ENCODE results near the gene KIRREL3.
A peak's percentile ranks its signal among the peaks of the same experiment; 100 is the strongest.

Gene KIRREL3

GRCh38 chr11:126594921-126595367 lies 405.6 kb downstream of the KIRREL3 start:
- Histone ChIP-seq H3K9ac (ENCODE audit: insufficient read length, low read depth) (no peak overlapping the region), H3K9me3 (ENCODE audit: insufficient read depth, low read length) (peaks cover 6% of the 10 kb centered on the region; the same call in 1 of the 2 replicates), H3K36me3 (ENCODE audit: insufficient read depth, insufficient read length, low read length) (no peaks in the 10 kb centered on the region), H3K4me3 (ENCODE audit: insufficient read length, low read depth) (no peak overlapping the region), H3K27me3 (ENCODE audit: insufficient read depth, insufficient read length) (no peaks in the 10 kb centered on the region), H3K4me1 (ENCODE audit: insufficient read depth, insufficient read length) (peaks cover 18% of the 10 kb centered on the region)
- no peak for TF ChIP-seq YY1 (IDR thresholded peaks at IDR 0.05; ENCODE audit: insufficient read depth, insufficient read length)
- TF ChIP-seq SUZ12 (IDR thresholded peaks at IDR 0.05; ENCODE audit: extremely low read depth, insufficient read depth, insufficient read length) = no peak
- TF ChIP-seq ZNF274 (IDR thresholded peaks at IDR 0.05; ENCODE audit: low read depth, low read length) = no peak
- no peak for DNase-seq (ENCODE audit: low read depth, low spot score)

GRCh38 chr11:126592496-126593410 lies 407.8 kb downstream of the KIRREL3 start:
- Histone ChIP-seq H3K9ac (ENCODE audit: insufficient read length, low read depth) (peak overlapping the region; percentile 26), H3K4me3 (ENCODE audit: insufficient read length, low read depth) (no peak overlapping the region), H3K4me1 (ENCODE audit: insufficient read depth, insufficient read length) (peaks cover 19% of the 10 kb centered on the region), H3K9me3 (ENCODE audit: insufficient read depth, low read length) (no peaks in the 10 kb centered on the region), H3K27me3 (ENCODE audit: insufficient read depth, insufficient read length) (no peaks in the 10 kb centered on the region), H3K36me3 (ENCODE audit: insufficient read depth, insufficient read length, low read length) (no peaks in the 10 kb centered on the region)
- no peak for DNase-seq (ENCODE audit: low read depth, low spot score)
- TF ChIP-seq SUZ12 (IDR thresholded peaks at IDR 0.05; ENCODE audit: extremely low read depth, insufficient read depth, insufficient read length) (no peak), ZNF274 (IDR thresholded peaks at IDR 0.05; ENCODE audit: low read depth, low read length) (no peak), YY1 (IDR thresholded peaks at IDR 0.05; ENCODE audit: insufficient read depth, insufficient read length) (no peak)

- DNase-seq (ENCODE audit: low read depth, low spot score) = no peak
- Histone ChIP-seq H3K9ac (ENCODE audit: insufficient read length, low read depth) (peak overlapping the region; percentile 26), H3K27me3 (ENCODE audit: insufficient read depth, insufficient read length) (no peaks in the 10 kb centered on the region), H3K36me3 (ENCODE audit: insufficient read depth, insufficient read length, low read length) (no peaks in the 10 kb centered on the region), H3K4me1 (ENCODE audit: insufficient read depth, insufficient read length) (peaks cover 22% of the 10 kb centered on the region), H3K9me3 (ENCODE audit: insufficient read depth, low read length) (no peaks in the 10 kb centered on the region), H3K4me3 (ENCODE audit: insufficient read length, low read depth) (no peak overlapping the region)
- no peak for TF ChIP-seq SUZ12 (IDR thresholded peaks at IDR 0.05; ENCODE audit: extremely low read depth, insufficient read depth, insufficient read length)
- TF ChIP-seq YY1 (IDR thresholded peaks at IDR 0.05; ENCODE audit: insufficient read depth, insufficient read length) = no peak
- no peak for TF ChIP-seq ZNF274 (IDR thresholded peaks at IDR 0.05; ENCODE audit: low read depth, low read length)
These were observed 408.5 kb downstream of the KIRREL3 start for GRCh38 chr11:126591966-126592489.

GRCh38 chr11:126589492-126589803 lies 411.1 kb downstream of the KIRREL3 start:
- Histone ChIP-seq H3K36me3 (ENCODE audit: insufficient read depth, insufficient read length, low read length) (no peaks in the 10 kb centered on the region), H3K27me3 (ENCODE audit: insufficient read depth, insufficient read length) (no peaks in the 10 kb centered on the region), H3K4me1 (ENCODE audit: insufficient read depth, insufficient read length) (peaks cover 28% of the 10 kb centered on the region), H3K4me3 (ENCODE audit: insufficient read length, low read depth) (no peak overlapping the region), H3K9ac (ENCODE audit: insufficient read length, low read depth) (no peak overlapping the region), H3K9me3 (ENCODE audit: insufficient read depth, low read length) (no peaks in the 10 kb centered on the region)
- TF ChIP-seq YY1 (IDR thresholded peaks at IDR 0.05; ENCODE audit: insufficient read depth, insufficient read length) (no peak), SUZ12 (IDR thresholded peaks at IDR 0.05; ENCODE audit: extremely low read depth, insufficient read depth, insufficient read length) (no peak), ZNF274 (IDR thresholded peaks at IDR 0.05; ENCODE audit: low read depth, low read length) (no peak)
- DNase-seq (ENCODE audit: low read depth, low spot score) = no peak

- H3K4me3 ChIP-seq (ENCODE audit: insufficient read length, low read depth) = no peak overlapping the region
- H3K4me1 ChIP-seq (ENCODE audit: insufficient read depth, insufficient read length) = peaks cover 27% of the 10 kb centered on the region
- H3K36me3 ChIP-seq (ENCODE audit: insufficient read depth, insufficient read length, low read length) = no peaks in the 10 kb centered on the region
- no peak for DNase-seq (ENCODE audit: low read depth, low spot score)
- H3K27me3 ChIP-seq (ENCODE audit: insufficient read depth, insufficient read length) = no peaks in the 10 kb centered on the region
- H3K9ac ChIP-seq (ENCODE audit: insufficient read length, low read depth) = no peak overlapping the region
- TF ChIP-seq ZNF274 (IDR thresholded peaks at IDR 0.05; ENCODE audit: low read depth, low read length) (no peak), YY1 (IDR thresholded peaks at IDR 0.05; ENCODE audit: insufficient read depth, insufficient read length) (no peak), SUZ12 (IDR thresholded peaks at IDR 0.05; ENCODE audit: extremely low read depth, insufficient read depth, insufficient read length) (no peak)
- H3K9me3 ChIP-seq (ENCODE audit: insufficient read depth, low read length) = no peaks in the 10 kb centered on the region
These were observed 411.7 kb downstream of the KIRREL3 start for GRCh38 chr11:126588630-126589491.

GRCh38 chr11:126587541-126587940 lies 413.0 kb downstream of the KIRREL3 start:
- TF ChIP-seq YY1 (IDR thresholded peaks at IDR 0.05; ENCODE audit: insufficient read depth, insufficient read length) = no peak
- no peak for TF ChIP-seq ZNF274 (IDR thresholded peaks at IDR 0.05; ENCODE audit: low read depth, low read length)
- no peak for TF ChIP-seq SUZ12 (IDR thresholded peaks at IDR 0.05; ENCODE audit: extremely low read depth, insufficient read depth, insufficient read length)
- Histone ChIP-seq H3K4me1 (ENCODE audit: insufficient read depth, insufficient read length) (peaks cover 18% of the 10 kb centered on the region), H3K9ac (ENCODE audit: insufficient read length, low read depth) (no peak overlapping the region), H3K27me3 (ENCODE audit: insufficient read depth, insufficient read length) (no peaks in the 10 kb centered on the region), H3K4me3 (ENCODE audit: insufficient read length, low read depth) (no peak overlapping the region), H3K36me3 (ENCODE audit: insufficient read depth, insufficient read length, low read length) (no peaks in the 10 kb centered on the region), H3K9me3 (ENCODE audit: insufficient read depth, low read length) (no peaks in the 10 kb centered on the region)
- no peak for DNase-seq (ENCODE audit: low read depth, low spot score)

Measured in NT2/D1 (cell line).